Measurements from ENCODE around the gene C10orf71.

The C10orf71 gene

GRCh38 chr10:49292565-49293207 is 6.3 kb upstream of the C10orf71 start:
- no peak for DNase-seq (ENCODE audit: low read depth)
- no peak overlapping the region for H3K4me3 ChIP-seq (ENCODE audit: low read length)
- TF ChIP-seq, protein P1, sequence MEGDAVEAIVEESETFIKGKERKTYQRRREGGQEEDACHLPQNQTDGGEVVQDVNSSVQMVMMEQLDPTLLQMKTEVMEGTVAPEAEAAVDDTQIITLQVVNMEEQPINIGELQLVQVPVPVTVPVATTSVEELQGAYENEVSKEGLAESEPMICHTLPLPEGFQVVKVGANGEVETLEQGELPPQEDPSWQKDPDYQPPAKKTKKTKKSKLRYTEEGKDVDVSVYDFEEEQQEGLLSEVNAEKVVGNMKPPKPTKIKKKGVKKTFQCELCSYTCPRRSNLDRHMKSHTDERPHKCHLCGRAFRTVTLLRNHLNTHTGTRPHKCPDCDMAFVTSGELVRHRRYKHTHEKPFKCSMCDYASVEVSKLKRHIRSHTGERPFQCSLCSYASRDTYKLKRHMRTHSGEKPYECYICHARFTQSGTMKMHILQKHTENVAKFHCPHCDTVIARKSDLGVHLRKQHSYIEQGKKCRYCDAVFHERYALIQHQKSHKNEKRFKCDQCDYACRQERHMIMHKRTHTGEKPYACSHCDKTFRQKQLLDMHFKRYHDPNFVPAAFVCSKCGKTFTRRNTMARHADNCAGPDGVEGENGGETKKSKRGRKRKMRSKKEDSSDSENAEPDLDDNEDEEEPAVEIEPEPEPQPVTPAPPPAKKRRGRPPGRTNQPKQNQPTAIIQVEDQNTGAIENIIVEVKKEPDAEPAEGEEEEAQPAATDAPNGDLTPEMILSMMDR (conservative IDR thresholded peaks at IDR 0.05; ENCODE audit: low read length): no peak

- no peak for DNase-seq (ENCODE audit: low read depth)
- no peak overlapping the region for H3K4me3 ChIP-seq (ENCODE audit: low read length)
- TF ChIP-seq, protein P1 (conservative IDR thresholded peaks at IDR 0.05; ENCODE audit: low read length): no peak
These were observed 5.8 kb upstream of the C10orf71 start for GRCh38 chr10:49293208-49293603.

GRCh38 chr10:49294731-49295130 is 4.2 kb upstream of the C10orf71 start:
- H3K4me3 ChIP-seq (ENCODE audit: low read length): no peak overlapping the region
- TF ChIP-seq, protein P1 (conservative IDR thresholded peaks at IDR 0.05; ENCODE audit: low read length): no peak
- no peak for DNase-seq (ENCODE audit: low read depth)

DNA sequence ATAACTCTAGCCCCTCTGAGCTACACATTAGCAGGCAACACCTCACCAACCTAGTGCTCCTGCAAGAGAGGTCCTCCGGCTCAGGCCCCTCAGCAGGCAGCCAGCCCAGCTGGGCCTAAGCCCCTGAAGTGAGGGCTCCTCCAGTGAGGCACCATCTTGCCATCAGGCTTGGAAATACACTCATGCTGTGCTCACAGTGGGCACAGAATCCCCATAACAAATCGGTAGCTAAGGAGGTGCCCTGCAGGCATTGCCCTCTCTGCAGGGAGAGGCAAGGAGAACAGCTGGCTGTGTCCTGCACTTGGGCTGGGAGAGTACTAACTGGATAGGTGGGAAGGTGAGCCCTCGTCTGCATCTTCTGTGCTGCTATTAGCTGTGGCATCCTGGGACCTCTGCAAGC is 3.7 kb upstream of the C10orf71 start:
- no peak for DNase-seq (ENCODE audit: low read depth)
- TF ChIP-seq, protein P1 (conservative IDR thresholded peaks at IDR 0.05; ENCODE audit: low read length): no peak
- H3K4me3 ChIP-seq (ENCODE audit: low read length): no peak overlapping the region

- H3K4me3 ChIP-seq (ENCODE audit: low read length): no peak overlapping the region
- TF ChIP-seq, protein P1 (conservative IDR thresholded peaks at IDR 0.05; ENCODE audit: low read length): no peak
- DNase-seq (ENCODE audit: low read depth): no peak
These were observed 2.6 kb upstream of the C10orf71 start for GRCh38 chr10:49296382-49296781.

- no peak for DNase-seq (ENCODE audit: low read depth)
- TF ChIP-seq, protein P1 (conservative IDR thresholded peaks at IDR 0.05; ENCODE audit: low read length): no peak
- H3K4me3 ChIP-seq (ENCODE audit: low read length): no peak overlapping the region
These were observed 2.1 kb upstream of the C10orf71 start for GRCh38 chr10:49296836-49297235.

- DNase-seq (ENCODE audit: low read depth): no peak
- TF ChIP-seq, protein P1 (conservative IDR thresholded peaks at IDR 0.05; ENCODE audit: low read length): no peak
- no peak overlapping the region for H3K4me3 ChIP-seq (ENCODE audit: low read length)
These were observed 926 bp upstream of the C10orf71 start for GRCh38 chr10:49297818-49298670.

Measured in AG10803 (cell line).